Liver (tissue), 9 donors: ENCODE results near the gene LEMD3. TPM values are rescaled to one million over a fixed set of nuclear protein-coding genes. Genes with fewer than 3 reads are reported as not detected.

Experiments
- DNase-seq: peaks from one replicate; pipeline ENCODE4 v3.0.0-alpha.2; 2017; ENCODE audit warnings: low spot score
- H3K27ac ChIP-seq, 2 donors: one replicate each; pipeline ENCODE4 v1.7.0; 2013; ENCODE audit warnings: inconsistent platforms in 2 of 2, low read length in 2 of 2, control low read depth in 1 of 2, low read depth in 1 of 2, mild to moderate bottlenecking in 1 of 2
- H3K27me3 ChIP-seq, 4 donors: one replicate each; pipeline versions ENCODE4 v1.6.1 to v1.7.0; 2013; ENCODE audit warnings: low read length in 3 of 4, inconsistent platforms in 1 of 4, mild to moderate bottlenecking in 1 of 4, moderate library complexity in 1 of 4; ENCODE audit not compliant: control insufficient read depth in 4 of 4, insufficient read depth in 4 of 4
- H3K36me3 ChIP-seq, 4 donors: one replicate each; pipeline versions ENCODE4 v1.6.1 to v1.7.0; 2013; ENCODE audit warnings: low read length in 3 of 4, mild to moderate bottlenecking in 3 of 4, low read depth in 1 of 4, moderate library complexity in 1 of 4; ENCODE audit not compliant: control insufficient read depth in 4 of 4, insufficient read depth in 3 of 4
- H3K4me1 ChIP-seq, 4 donors: one replicate each; pipeline versions ENCODE4 v1.6.1 to v1.7.0; 2013; ENCODE audit warnings: low read length in 3 of 4, mild to moderate bottlenecking in 3 of 4, moderate library complexity in 1 of 4; ENCODE audit not compliant: control insufficient read depth in 4 of 4, insufficient read depth in 4 of 4
- H3K4me3 ChIP-seq, 3 donors: one replicate each; pipeline versions ENCODE4 v1.6.1 to v1.7.0; 2013; ENCODE audit warnings: low read length in 3 of 3, control low read depth in 1 of 3, low read depth in 1 of 3, mild to moderate bottlenecking in 1 of 3
- H3K9ac ChIP-seq, 2 donors: one replicate each; pipeline ENCODE4 v1.7.0; 2013; ENCODE audit warnings: low read length in 2 of 2, mild to moderate bottlenecking in 2 of 2, moderate library complexity in 2 of 2, control low read depth in 1 of 2, low read depth in 1 of 2
- H3K9me3 ChIP-seq, 4 donors: one replicate each; pipeline versions ENCODE4 v1.6.1 to v1.7.0; 2013; ENCODE audit warnings: low read length in 3 of 4; ENCODE audit not compliant: control insufficient read depth in 4 of 4
- ATF3 ChIP-seq: IDR thresholded peaks from 2 replicates; pipeline ENCODE4 v1.6.1; 2016; ENCODE audit warnings: antibody characterized with exemption
- CTCF ChIP-seq: fragments of 150-350 bp; IDR thresholded peaks from 2 replicates; pipeline ENCODE4 v1.5.1; 2017; ENCODE audit warnings: improper control_type of control experiment, low read depth, low read length; ENCODE audit not compliant: missing input control
- EGR1 ChIP-seq, 2 donors: IDR thresholded peaks; 2 replicates each; pipeline ENCODE4 v1.6.1; 2016 to 2018; ENCODE audit warnings: antibody characterized with exemption in 2 of 2, low read depth in 2 of 2
- FOXA1 ChIP-seq: IDR thresholded peaks from 2 replicates; pipeline ENCODE4 v1.6.1; 2016; ENCODE audit warnings: antibody characterized with exemption
- FOXA2 ChIP-seq: IDR thresholded peaks from 2 replicates; pipeline ENCODE4 v1.6.1; 2016; ENCODE audit warnings: antibody characterized with exemption
- GABPA ChIP-seq, 2 donors: IDR thresholded peaks in 1 of 2; conservative IDR thresholded peaks in 1 of 2; 2 replicates each; pipeline ENCODE4 v1.6.1; 2016; ENCODE audit warnings: antibody characterized with exemption in 2 of 2, mild to moderate bottlenecking in 1 of 2, moderate library complexity in 1 of 2
- HNF4A ChIP-seq, 2 donors: conservative IDR thresholded peaks; 2 replicates each; pipeline ENCODE4 v1.6.1; 2016; ENCODE audit warnings: antibody characterized with exemption in 2 of 2, mild to moderate bottlenecking in 2 of 2
- HNF4G ChIP-seq: IDR thresholded peaks from 2 replicates; pipeline ENCODE4 v1.6.1; 2016; ENCODE audit warnings: antibody characterized with exemption
- JUND ChIP-seq, 2 donors: IDR thresholded peaks; 2 replicates each; pipeline ENCODE4 v1.6.1; 2016; ENCODE audit warnings: antibody characterized with exemption in 2 of 2
- MAX ChIP-seq: IDR thresholded peaks from 2 replicates; pipeline ENCODE4 v1.6.1; 2016; ENCODE audit warnings: antibody characterized with exemption
- NR2F2 ChIP-seq: IDR thresholded peaks from 2 replicates; pipeline ENCODE4 v1.6.1; 2016; ENCODE audit warnings: antibody characterized with exemption
- RAD21 ChIP-seq, 2 donors: IDR thresholded peaks; 2 replicates each; pipeline ENCODE4 v1.6.1; 2016; ENCODE audit warnings: antibody characterized with exemption in 2 of 2, mild to moderate bottlenecking in 2 of 2
- REST ChIP-seq: IDR thresholded peaks from 2 replicates; pipeline ENCODE4 v1.6.1; 2016; ENCODE audit warnings: antibody characterized with exemption, mild to moderate bottlenecking
- RXRA ChIP-seq, 2 donors: IDR thresholded peaks; 2 replicates each; pipeline ENCODE4 v1.6.1; 2017 to 2018; ENCODE audit warnings: antibody characterized with exemption in 2 of 2, mild to moderate bottlenecking in 1 of 2
- SP1 ChIP-seq: IDR thresholded peaks from 2 replicates; pipeline ENCODE4 v1.6.1; 2018; ENCODE audit warnings: antibody characterized with exemption, mild to moderate bottlenecking
- YY1 ChIP-seq: IDR thresholded peaks from 2 replicates; pipeline ENCODE4 v1.6.1; 2016; ENCODE audit warnings: antibody characterized with exemption, mild to moderate bottlenecking
- ZBTB33 ChIP-seq: IDR thresholded peaks from 2 replicates; pipeline ENCODE4 v1.6.1; 2016; ENCODE audit warnings: antibody characterized with exemption
- WGBS: extraction: QIAGEN DNeasy Blood & Tissue Kit; methylation state at CpG from one replicate; pipeline ENCODE4 v1.1.7; 2013; 5-methylcytosine and 5-hydroxymethylcytosine counted together
- polyA plus RNA-seq, 2 donors: library from polyadenylated mRNA; stranded (reverse) in 1 of 2; unstranded in 1 of 2; fragments of 200-250 nt in 1 of 2; fragments of >200 nt in 1 of 2; fragmentation: Nextera tagmentation in 1 of 2; extraction: Ambion mirVana in 1 of 2; gene quantifications; one replicate each; pipeline versions ENCODE4 v1.2.1 to v1.2.3, GENCODE V29; 2013 to 2015
- total RNA-seq, 2 donors: library from RNA; depleted of rRNA; stranded (reverse); fragments of >200 nt; gene quantifications; one replicate each; pipeline ENCODE4 v1.2.3, GENCODE V29; 2014
- donor health status: healthy.
- donor health status: healthy.
- donor health status: healthy.
- donor health status: healthy.
- donor health status: healthy.

The LEMD3 gene
- total and polyA plus RNA-seq, 4 donors, result 3.5 to 19.5 (median 11.3) TPM

- Histone ChIP-seq H3K36me3 (no peaks in the 10 kb centered on the region), H3K9ac (no peak overlapping the region), H3K27me3 (peaks cover 0 to 29% (median 3%) of the 10 kb centered on the region in 4 donors), H3K4me3 (no peak overlapping the region), H3K4me1 (peaks cover 0 to 9% (median 3%) of the 10 kb centered on the region in 4 donors), H3K9me3 (no peaks in the 10 kb centered on the region), H3K27ac (no peak overlapping the region)
- no peak for DNase-seq
- TF ChIP-seq MAX (no peak), RAD21 (IDR thresholded peaks at IDR 0.05) (peak; percentile 75 to 77), NR2F2 (no peak), JUND (IDR thresholded peaks at IDR 0.05) (no peak), CTCF (peak; percentile 42), HNF4G (no peak)
- WGBS, result 11% methylated on average over 8 of the region's 8 CpGs
Observed at GRCh38 chr12:65123435-65124063, 45.8 kb upstream of the LEMD3 start.

GRCh38 chr12:65125247-65125646 is 44.1 kb upstream of the LEMD3 start:
- no peak overlapping the region for H3K4me3 ChIP-seq
- no peak overlapping the region for H3K9ac ChIP-seq
- peaks cover 0 to 9% (median 3%) of the 10 kb centered on the region in 4 donors for H3K4me1 ChIP-seq
- TF ChIP-seq SP1 (no peak), EGR1 (IDR thresholded peaks at IDR 0.05; ENCODE audit: low read depth in 2 of 2) (no peak), HNF4G (no peak), FOXA2 (no peak), JUND (IDR thresholded peaks at IDR 0.05) (no peak), FOXA1 (no peak), NR2F2 (no peak), GABPA (IDR thresholded peaks at IDR 0.05 in 1 of 2, conservative IDR thresholded peaks at IDR 0.05 in 1 of 2) (no peak), HNF4A (conservative IDR thresholded peaks at IDR 0.05) (no peak), ATF3 (no peak), CTCF (no peak), YY1 (no peak), REST (no peak), MAX (no peak), ZBTB33 (no peak), RXRA (IDR thresholded peaks at IDR 0.05) (no peak)
- H3K36me3 ChIP-seq, result no peaks in the 10 kb centered on the region
- H3K27ac ChIP-seq, result no peak overlapping the region
- H3K27me3 ChIP-seq, result peaks cover 0 to 17% (median 3%) of the 10 kb centered on the region in 4 donors
- DNase-seq, result no peak
- 49% methylated on average over 1 of the region's 1 CpG for WGBS
- H3K9me3 ChIP-seq, result no peaks in the 10 kb centered on the region
